Adrenal gland (tissue), 5 donors: ENCODE measurements around the gene AMBRA1.

Experiments
- CTCF ChIP-seq, 6 experiments: fragments of 450-650 bp in 4 of 6; fragments of 200-600 bp in 2 of 6; sonication (generic) in 1 of 6; IDR thresholded peaks; 1 replicate in 5 of 6; 2 replicates in 1 of 6; pipeline versions ENCODE4 v1.5.1 to v1.8.0; 2016 to 2021; ENCODE audit warnings: antibody characterized with exemption in 6 of 6, mild to moderate bottlenecking in 2 of 6, moderate library complexity in 1 of 6
- POLR2A ChIP-seq, 2 donors: fragments of 450-650 bp; IDR thresholded peaks; one replicate each; pipeline ENCODE4 v1.6.1; 2017; ENCODE audit warnings: antibody characterized with exemption in 2 of 2, mild to moderate bottlenecking in 2 of 2, moderate library complexity in 1 of 2
- donor health status: DM: no; HTN: no; CAD: no.

DNA sequence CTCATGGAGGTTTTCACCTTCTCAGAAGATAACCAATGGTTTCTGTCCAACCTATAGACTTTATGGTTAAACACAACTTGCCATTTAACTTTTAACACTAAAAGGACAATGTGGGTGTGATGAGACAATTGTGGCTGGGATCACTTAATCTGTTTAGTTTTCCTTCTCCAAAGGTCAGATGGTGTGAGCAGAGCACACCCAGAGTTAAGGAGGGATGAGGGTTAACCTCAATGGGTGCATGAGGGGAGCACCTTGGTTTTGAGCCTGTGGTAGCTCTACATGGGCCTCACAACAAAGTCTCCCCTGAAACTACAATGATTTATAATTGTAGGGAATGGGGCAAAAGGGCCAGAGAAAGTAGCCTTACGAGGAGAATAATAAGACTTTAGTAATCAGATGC, 173.3 kb downstream of the AMBRA1 start:
- TF ChIP-seq CTCF (IDR thresholded peaks at IDR 0.05) (no peak), POLR2A (IDR thresholded peaks at IDR 0.05) (no peak)
